Gastrocnemius medialis (tissue), 4 donors: Measurements from ENCODE around the gene TMEM63C.

ENCODE experiments used
- CTCF ChIP-seq, 5 experiments: fragments of 450-650 bp in 3 of 5; fragments of 200-600 bp in 2 of 5; sonication (generic) in 2 of 5; IDR thresholded peaks in 4 of 5; conservative IDR thresholded peaks in 1 of 5; 1 replicate in 4 of 5; 2 replicates in 1 of 5; pipeline ENCODE4 v1.5.1; 2016 to 2019; ENCODE audit warnings: antibody characterized with exemption in 5 of 5, mild to moderate bottlenecking in 3 of 5, moderate library complexity in 3 of 5
- POLR2A ChIP-seq, 2 donors: fragments of 450-650 bp; IDR thresholded peaks; one replicate each; pipeline ENCODE4 v1.6.1; 2017; ENCODE audit warnings: antibody characterized with exemption in 2 of 2, mild to moderate bottlenecking in 2 of 2, moderate library complexity in 2 of 2

- TF ChIP-seq CTCF (IDR thresholded peaks at IDR 0.05 in 4 of 5, conservative IDR thresholded peaks at IDR 0.05 in 1 of 5), result no peak
- TF ChIP-seq POLR2A (IDR thresholded peaks at IDR 0.05), result no peak
Measured at GRCh38 chr14:77296155-77296554, 114.6 kb downstream of the TMEM63C start.
